ENCODE results near the gene MYBPC3.

DNA sequence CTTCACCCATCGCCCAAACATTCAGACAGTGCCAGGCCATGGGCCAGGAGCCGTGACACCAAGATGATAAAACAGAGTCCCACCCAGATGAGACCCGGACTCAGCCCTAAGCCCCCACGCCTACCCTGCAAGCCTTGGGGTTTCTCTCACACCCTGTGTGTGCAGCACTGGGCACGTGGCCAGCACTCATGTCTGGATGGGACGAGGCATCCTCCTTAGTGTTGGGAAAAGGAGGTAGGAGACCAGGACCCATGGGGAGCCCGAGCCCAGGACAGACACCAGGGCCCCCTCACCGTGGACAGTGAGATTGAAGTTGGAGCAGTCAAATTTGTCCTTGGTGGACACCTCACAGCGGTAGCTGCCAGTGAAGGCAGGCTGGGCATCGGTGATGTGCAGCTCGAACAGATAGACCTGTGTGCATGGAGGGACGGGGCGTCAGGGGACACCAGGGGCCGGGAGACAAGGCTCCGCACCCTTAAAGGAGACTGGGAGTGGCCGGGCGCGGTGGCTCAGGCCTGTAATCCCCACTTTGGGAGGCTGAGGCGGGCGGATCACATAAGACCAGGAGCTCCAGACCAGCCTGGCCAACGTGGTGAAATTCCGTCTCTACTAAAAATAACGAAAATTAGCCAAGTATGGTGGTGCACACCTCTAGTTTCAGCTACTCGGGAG lies 4.2 kb downstream of the MYBPC3 start:
- TF ChIP-seq, protein P1, sequence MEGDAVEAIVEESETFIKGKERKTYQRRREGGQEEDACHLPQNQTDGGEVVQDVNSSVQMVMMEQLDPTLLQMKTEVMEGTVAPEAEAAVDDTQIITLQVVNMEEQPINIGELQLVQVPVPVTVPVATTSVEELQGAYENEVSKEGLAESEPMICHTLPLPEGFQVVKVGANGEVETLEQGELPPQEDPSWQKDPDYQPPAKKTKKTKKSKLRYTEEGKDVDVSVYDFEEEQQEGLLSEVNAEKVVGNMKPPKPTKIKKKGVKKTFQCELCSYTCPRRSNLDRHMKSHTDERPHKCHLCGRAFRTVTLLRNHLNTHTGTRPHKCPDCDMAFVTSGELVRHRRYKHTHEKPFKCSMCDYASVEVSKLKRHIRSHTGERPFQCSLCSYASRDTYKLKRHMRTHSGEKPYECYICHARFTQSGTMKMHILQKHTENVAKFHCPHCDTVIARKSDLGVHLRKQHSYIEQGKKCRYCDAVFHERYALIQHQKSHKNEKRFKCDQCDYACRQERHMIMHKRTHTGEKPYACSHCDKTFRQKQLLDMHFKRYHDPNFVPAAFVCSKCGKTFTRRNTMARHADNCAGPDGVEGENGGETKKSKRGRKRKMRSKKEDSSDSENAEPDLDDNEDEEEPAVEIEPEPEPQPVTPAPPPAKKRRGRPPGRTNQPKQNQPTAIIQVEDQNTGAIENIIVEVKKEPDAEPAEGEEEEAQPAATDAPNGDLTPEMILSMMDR (IDR thresholded peaks at IDR 0.05) = no peak
- TF ChIP-seq POLR2A (IDR thresholded peaks at IDR 0.05; ENCODE audit: low read depth) = no peak
- no peak for TF ChIP-seq POLR2AphosphoS5 (IDR thresholded peaks at IDR 0.05)
